Activated CD8-positive, alpha-beta memory T cell treated with anti-CD3 and anti-CD28 coated beads for 36 hours (primary cell): ENCODE data around the gene ACP1. TPM values are rescaled to one million over a fixed set of nuclear protein-coding genes. Genes with fewer than 3 reads are reported as not detected.

ENCODE experiments used
- total RNA-seq, 2 experiments: library from RNA; stranded (reverse); gene quantifications; one replicate each; pipeline ENCODE4 v1.2.3, GENCODE V29; 2021

The ACP1 gene
- total RNA-seq, 2 experiments from 2014 or later: 152 to 160 TPM

Other genes with a start within 250 kb of the ACP1 start
- gene FAM110C, start 218.4 kb upstream of the ACP1 start, total RNA-seq: under 1 TPM; 0.15 to 0.40 TPM
- gene SH3YL1, start 915 bp upstream of the ACP1 start, total RNA-seq: 10 to 100 TPM; 16.4 to 17.1 TPM
- not detected for gene ALKAL2, start 23.1 kb downstream of the ACP1 start, total RNA-seq